ENCODE results near the gene TEAD2. TPM values are rescaled to one million over a fixed set of nuclear protein-coding genes. Genes with fewer than 3 reads are reported as not detected.
"Not testable (repeated sequence)": the region's sequence is repeated elsewhere in the genome, so short reads cannot be mapped to it uniquely, and the experiment has no call there.

The TEAD2 gene
- total RNA-seq, 1 donor from 2014 or later = 5.3 TPM

- no peak overlapping the region for H3K27ac Mint-ChIP-seq
- POLR2A ChIA-PET = interaction anchor here (0.6 to 1.7 kb wide), 7 partner anchors 9 to 178 kb away, joined by 3 to 14 read pairs (median 6); partner anchors contain the start of gene CD37
- ATAC-seq (ENCODE audit: low read depth) = no peak
Observed at GRCh38 chr19:49318296-49318695, 43.9 kb downstream of the TEAD2 start.

DNA sequence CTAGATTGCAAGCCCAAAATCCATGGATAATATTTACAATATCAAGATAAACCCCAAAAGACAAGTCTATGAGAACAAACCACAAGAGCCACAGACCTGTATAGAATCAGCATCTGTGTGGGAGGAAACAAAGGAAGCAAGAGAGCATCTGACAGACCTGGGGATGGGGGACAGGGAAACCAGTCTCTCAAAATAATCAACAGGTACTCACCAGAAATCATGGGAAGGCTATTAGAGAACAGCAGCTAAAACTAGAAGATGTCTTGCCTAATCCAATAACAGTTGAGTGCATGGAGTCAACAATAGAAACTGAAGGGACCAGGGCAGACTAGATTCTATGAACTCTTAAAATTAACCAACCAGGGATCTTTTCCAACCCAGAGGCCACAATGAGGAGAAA, 45.9 kb downstream of the TEAD2 start:
- CTCF ChIA-PET = interaction anchor here (1.2 kb wide), 1 partner anchor 18 kb away, joined by 4 read pairs; the partner anchor contains the start of gene CD37
- Mint-ChIP-seq H3K27ac (peak overlapping the region; percentile 46), H3K4me1 (peaks cover 40% of the 10 kb centered on the region), H3K4me3 (no peak overlapping the region), H3K9me3 (peaks cover 7% of the 10 kb centered on the region), H3K36me3 (ENCODE audit: low read depth) (peaks cover 63% of the 10 kb centered on the region), H3K27me3 (no peaks in the 10 kb centered on the region)
- no peak for TF ChIP-seq CTCF (IDR thresholded peaks at IDR 0.05)
- POLR2A ChIA-PET = interaction anchor here (1.1 to 2.6 kb wide), 3 partner anchors 18 to 24 kb away, joined by 3 to 11 read pairs (median 3); partner anchors contain the start of gene CD37
- intact Hi-C loops (cut with micrococcal nuclease) = no loop called here
- DNase-seq (no peak), ATAC-seq (ENCODE audit: low read depth) (no peak)

More at GRCh38 chr19:49318296-49318695, 43.9 kb downstream of the TEAD2 start:
- Mint-ChIP-seq H3K27me3 (no peaks in the 10 kb centered on the region), H3K36me3 (ENCODE audit: low read depth) (peaks cover 66% of the 10 kb centered on the region), H3K4me3 (no peak overlapping the region), H3K9me3 (peaks cover 12% of the 10 kb centered on the region), H3K4me1 (peaks cover 46% of the 10 kb centered on the region)
- DNase-seq = no peak
- CTCF ChIA-PET = interaction anchor here (1.3 kb wide), 1 partner anchor 16 kb away, joined by 5 read pairs; no protein-coding TSS in a partner anchor
- intact Hi-C loops (cut with micrococcal nuclease) = no loop called here
- TF ChIP-seq CTCF (IDR thresholded peaks at IDR 0.05) = no peak

GRCh38 chr19:49315111-49315510, 47.1 kb downstream of the TEAD2 start:
- H3K4me3 Mint-ChIP-seq = no peak overlapping the region
- H3K27ac Mint-ChIP-seq = peak overlapping the region; percentile 4
- ChIA-PET CTCF (interaction anchor here (0.7 kb wide), 1 partner anchor 14 kb away, joined by 5 read pairs; no protein-coding TSS in a partner anchor), POLR2A (interaction anchor here (1.0 to 4.5 kb wide), 3 partner anchors 12 to 25 kb away, joined by 3 to 32 read pairs (median 11); partner anchors contain the start of gene CD37)
- peaks cover 48% of the 10 kb centered on the region for H3K4me1 Mint-ChIP-seq
- H3K27me3 Mint-ChIP-seq = no peaks in the 10 kb centered on the region
- intact Hi-C loops (cut with micrococcal nuclease) = no loop called here
- H3K9me3 Mint-ChIP-seq = peaks cover 7% of the 10 kb centered on the region
- ATAC-seq (ENCODE audit: low read depth) (no peak), DNase-seq (no peak)
- TF ChIP-seq CTCF (IDR thresholded peaks at IDR 0.05) = no peak
- peaks cover 64% of the 10 kb centered on the region for H3K36me3 Mint-ChIP-seq (ENCODE audit: low read depth)

GRCh38 chr19:49309087-49309486, 53.1 kb downstream of the TEAD2 start:
- no peak for TF ChIP-seq CTCF (IDR thresholded peaks at IDR 0.05)
- Mint-ChIP-seq H3K27me3 (no peaks in the 10 kb centered on the region), H3K27ac (peak overlapping the region; percentile 74), H3K4me1 (peaks cover 47% of the 10 kb centered on the region), H3K36me3 (ENCODE audit: low read depth) (peaks cover 40% of the 10 kb centered on the region), H3K9me3 (no peaks in the 10 kb centered on the region), H3K4me3 (no peak overlapping the region)
- no peak for DNase-seq
- POLR2A ChIA-PET = interaction anchor here (1.0 to 5.2 kb wide), 9 partner anchors 9 to 82 kb away, joined by 3 to 64 read pairs (median 4); partner anchors contain the start of gene CD37
- intact Hi-C loops (cut with micrococcal nuclease) = loop anchor here (1.0 kb wide), 1 partner anchor 25 kb away; no protein-coding TSS in a partner anchor
- CTCF ChIA-PET = interaction anchor here (0.9 to 1.8 kb wide), 7 partner anchors 20 to 144 kb away, joined by 3 to 6 read pairs (median 4); partner anchors contain the start of genes ALDH16A1 and CD37
- ATAC-seq (ENCODE audit: low read depth) = peak; percentile 37

- ATAC-seq (ENCODE audit: low read depth) = peak; percentile 83
- H3K36me3 Mint-ChIP-seq (ENCODE audit: low read depth) = peaks cover 41% of the 10 kb centered on the region
- CTCF ChIA-PET = interaction anchor here (1.3 to 1.6 kb wide), 2 partner anchors 21 to 85 kb away, joined by 4 read pairs; no protein-coding TSS in a partner anchor
- not testable (repeated sequence) for H3K9me3 Mint-ChIP-seq, H3K4me3 Mint-ChIP-seq, H3K27me3 Mint-ChIP-seq, H3K27ac Mint-ChIP-seq, DNase-seq
- H3K4me1 Mint-ChIP-seq = peaks cover 50% of the 10 kb centered on the region
- intact Hi-C loops (cut with micrococcal nuclease) = loop anchor here (1.0 kb wide), 2 partner anchors 85 to 137 kb away; no protein-coding TSS in a partner anchor
- POLR2A ChIA-PET = interaction anchor here (0.5 to 5.2 kb wide), 9 partner anchors 27 to 165 kb away, joined by 3 to 64 read pairs (median 5); partner anchors contain the start of gene CD37
Observed at GRCh38 chr19:49306734-49307133, 55.5 kb downstream of the TEAD2 start.

All from activated B cell treated with CpG ODN at 0.5 μM for 24 hours (primary cell).